ENCODE results near the gene ZNF70. TPM values are rescaled to one million over a fixed set of nuclear protein-coding genes. Genes with fewer than 3 reads are reported as not detected.
"Not testable (repeated sequence)": the region's sequence is repeated elsewhere in the genome, so short reads cannot be mapped to it uniquely, and the experiment has no call there.

ZNF70 gene
- total RNA-seq, 1 experiment from 2014 or later, result 3.3 TPM

DNA sequence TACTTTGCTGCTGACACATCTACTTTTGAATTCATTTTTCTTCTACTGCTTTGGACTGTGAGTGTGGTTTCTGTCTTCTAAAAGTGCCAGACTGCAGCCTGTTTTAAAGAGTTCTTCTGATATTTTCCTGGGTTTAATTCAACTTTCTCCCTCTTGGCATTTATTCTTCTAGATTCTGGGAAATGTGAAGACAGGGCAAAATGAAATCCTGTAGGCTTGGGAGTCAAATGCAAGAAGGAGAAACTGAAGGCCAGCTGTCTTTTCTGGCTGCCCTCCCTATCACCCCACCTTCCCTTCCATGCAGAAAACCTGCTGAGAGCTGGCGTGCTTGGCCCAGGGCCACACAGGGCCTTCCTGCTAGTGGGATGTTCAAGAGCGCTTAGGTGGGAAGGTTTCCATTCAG lies 7.6 kb downstream of the ZNF70 start (continued):
- TF ChIP-seq, protein P1, sequence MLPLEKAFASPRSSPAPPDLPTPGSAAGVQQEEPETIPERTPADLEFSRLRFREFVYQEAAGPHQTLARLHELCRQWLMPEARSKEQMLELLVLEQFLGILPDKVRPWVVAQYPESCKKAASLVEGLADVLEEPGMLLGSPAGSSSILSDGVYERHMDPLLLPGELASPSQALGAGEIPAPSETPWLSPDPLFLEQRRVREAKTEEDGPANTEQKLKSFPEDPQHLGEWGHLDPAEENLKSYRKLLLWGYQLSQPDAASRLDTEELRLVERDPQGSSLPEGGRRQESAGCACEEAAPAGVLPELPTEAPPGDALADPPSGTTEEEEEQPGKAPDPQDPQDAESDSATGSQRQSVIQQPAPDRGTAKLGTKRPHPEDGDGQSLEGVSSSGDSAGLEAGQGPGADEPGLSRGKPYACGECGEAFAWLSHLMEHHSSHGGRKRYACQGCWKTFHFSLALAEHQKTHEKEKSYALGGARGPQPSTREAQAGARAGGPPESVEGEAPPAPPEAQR (CRISPR knock-in tag; IDR thresholded peaks at IDR 0.05), result no peak
- TF ChIP-seq TEAD1 (CRISPR knock-in tag; IDR thresholded peaks at IDR 0.05), result no peak
- TF ChIP-seq, protein P2, sequence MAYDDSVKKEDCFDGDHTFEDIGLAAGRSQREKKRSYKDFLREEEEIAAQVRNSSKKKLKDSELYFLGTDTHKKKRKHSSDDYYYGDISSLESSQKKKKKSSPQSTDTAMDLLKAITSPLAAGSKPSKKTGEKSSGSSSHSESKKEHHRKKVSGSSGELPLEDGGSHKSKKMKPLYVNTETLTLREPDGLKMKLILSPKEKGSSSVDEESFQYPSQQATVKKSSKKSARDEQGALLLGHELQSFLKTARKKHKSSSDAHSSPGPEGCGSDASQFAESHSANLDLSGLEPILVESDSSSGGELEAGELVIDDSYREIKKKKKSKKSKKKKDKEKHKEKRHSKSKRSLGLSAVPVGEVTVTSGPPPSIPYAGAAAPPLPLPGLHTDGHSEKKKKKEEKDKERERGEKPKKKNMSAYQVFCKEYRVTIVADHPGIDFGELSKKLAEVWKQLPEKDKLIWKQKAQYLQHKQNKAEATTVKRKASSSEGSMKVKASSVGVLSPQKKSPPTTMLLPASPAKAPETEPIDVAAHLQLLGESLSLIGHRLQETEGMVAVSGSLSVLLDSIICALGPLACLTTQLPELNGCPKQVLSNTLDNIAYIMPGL (CRISPR knock-in tag; IDR thresholded peaks at IDR 0.05), result no peak
- TF ChIP-seq ZNF671 (CRISPR knock-in tag; IDR thresholded peaks at IDR 0.05), result no peak
- TF ChIP-seq ZNF232 (CRISPR knock-in tag; IDR thresholded peaks at IDR 0.05), result no peak

DNA sequence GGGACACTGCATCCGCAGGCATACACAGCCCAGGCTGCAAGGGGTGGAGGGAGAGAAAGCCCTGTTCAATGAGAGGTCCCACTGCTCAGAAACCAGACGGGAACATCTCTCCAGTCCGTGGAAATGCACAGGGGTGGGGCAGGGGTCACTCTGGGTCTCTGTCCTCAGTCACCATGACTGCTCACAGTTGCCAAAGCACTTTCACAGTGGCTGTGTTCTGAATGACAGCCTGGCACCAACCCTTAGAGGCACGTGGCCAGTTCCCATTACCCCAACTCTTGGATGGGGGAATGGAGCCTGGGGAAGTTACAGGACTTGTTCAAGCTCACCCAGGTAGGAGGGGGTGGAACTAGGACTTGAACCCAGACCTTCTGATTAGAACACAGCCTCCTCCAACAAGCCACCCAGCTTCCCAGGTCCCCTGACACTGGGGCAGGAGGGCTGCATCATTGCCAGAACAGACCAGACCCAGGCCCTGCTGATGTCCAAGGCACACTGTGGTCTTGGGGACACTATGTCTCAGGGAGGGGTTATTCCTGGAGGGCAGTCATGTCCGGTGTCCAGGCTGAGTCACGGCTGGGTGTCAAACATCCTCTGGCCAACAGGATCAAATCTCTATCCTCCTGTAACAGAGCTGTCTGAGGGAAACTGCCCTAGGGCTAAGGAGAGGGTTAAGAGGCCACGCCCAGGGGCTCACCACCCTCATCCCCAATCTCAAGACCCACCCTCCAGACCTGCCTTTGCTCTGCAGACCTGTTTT lies 8.2 kb downstream of the ZNF70 start:
- H3K9me3 Mint-ChIP-seq, result no peaks in the 10 kb centered on the region
- H3K27me3 Mint-ChIP-seq (ENCODE audit: low read depth), result no peaks in the 10 kb centered on the region
- TF ChIP-seq, protein P3, sequence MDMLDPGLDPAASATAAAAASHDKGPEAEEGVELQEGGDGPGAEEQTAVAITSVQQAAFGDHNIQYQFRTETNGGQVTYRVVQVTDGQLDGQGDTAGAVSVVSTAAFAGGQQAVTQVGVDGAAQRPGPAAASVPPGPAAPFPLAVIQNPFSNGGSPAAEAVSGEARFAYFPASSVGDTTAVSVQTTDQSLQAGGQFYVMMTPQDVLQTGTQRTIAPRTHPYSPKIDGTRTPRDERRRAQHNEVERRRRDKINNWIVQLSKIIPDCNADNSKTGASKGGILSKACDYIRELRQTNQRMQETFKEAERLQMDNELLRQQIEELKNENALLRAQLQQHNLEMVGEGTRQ (CRISPR knock-in tag; IDR thresholded peaks at IDR 0.05), result no peak
- TF ChIP-seq NR1H2 (CRISPR knock-in tag; IDR thresholded peaks at IDR 0.05), result no peak
- TF ChIP-seq ETV6 (CRISPR knock-in tag; IDR thresholded peaks at IDR 0.05), result no peak
- TF ChIP-seq FOXP1 (CRISPR knock-in tag; IDR thresholded peaks at IDR 0.05; ENCODE audit: borderline replicate concordance), result no peak
- ChIA-PET POLR2A (no interaction called here), CTCF (no interaction called here)
- ATAC-seq (no peak), DNase-seq (ENCODE audit: low spot score) (no peak)
- peaks cover 19% of the 10 kb centered on the region for H3K36me3 Mint-ChIP-seq
- no peak overlapping the region for H3K4me3 Mint-ChIP-seq
- H3K4me1 Mint-ChIP-seq, result no peaks in the 10 kb centered on the region; the same call in 1 of the 2 replicates
- H3K27ac Mint-ChIP-seq, result no peak overlapping the region

DNA sequence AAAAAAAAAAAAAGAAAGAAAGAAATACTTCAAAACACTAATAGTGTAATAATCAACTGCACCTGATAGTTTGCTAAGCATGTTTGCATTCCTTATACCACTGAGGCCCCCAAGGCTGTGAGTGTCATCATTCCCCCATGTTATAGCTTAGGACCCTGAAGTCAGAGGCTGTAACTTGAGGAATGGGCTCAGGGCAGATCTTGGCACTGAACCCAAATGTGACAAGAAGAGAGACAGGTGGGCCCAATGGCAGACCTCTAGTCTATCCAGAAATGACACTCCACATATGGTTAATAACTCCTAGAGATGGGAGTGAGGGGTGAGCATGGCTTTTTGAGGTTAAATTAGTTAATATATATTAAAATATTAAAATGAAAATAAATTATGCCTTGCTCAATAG lies 13.2 kb downstream of the ZNF70 start:
- ChIA-PET CTCF (interaction anchor here (0.8 to 1.6 kb wide), 4 partner anchors 29 to 112 kb away, joined by 3 to 9 read pairs (median 6); no protein-coding TSS in a partner anchor), POLR2A (interaction anchor here (0.7 kb wide), 1 partner anchor 121 kb away, joined by 4 read pairs; no protein-coding TSS in a partner anchor)
- Mint-ChIP-seq H3K4me3 (no peak overlapping the region), H3K9me3 (no peaks in the 10 kb centered on the region), H3K4me1 (peaks cover 6% of the 10 kb centered on the region), H3K36me3 (no peaks in the 10 kb centered on the region), H3K27ac (no peak overlapping the region), H3K27me3 (ENCODE audit: low read depth) (no peaks in the 10 kb centered on the region)
- no peak for ATAC-seq
- TF ChIP-seq ZNF317 (CRISPR knock-in tag; IDR thresholded peaks at IDR 0.05; ENCODE audit: borderline replicate concordance, low read depth) (no peak), GABPB1 (CRISPR knock-in tag; IDR thresholded peaks at IDR 0.05) (no peak), FOXP1 (CRISPR knock-in tag; IDR thresholded peaks at IDR 0.05; ENCODE audit: borderline replicate concordance) (no peak), TCF7 (CRISPR knock-in tag; IDR thresholded peaks at IDR 0.05; ENCODE audit: low read depth) (no peak)
- TF ChIP-seq, protein P4, sequence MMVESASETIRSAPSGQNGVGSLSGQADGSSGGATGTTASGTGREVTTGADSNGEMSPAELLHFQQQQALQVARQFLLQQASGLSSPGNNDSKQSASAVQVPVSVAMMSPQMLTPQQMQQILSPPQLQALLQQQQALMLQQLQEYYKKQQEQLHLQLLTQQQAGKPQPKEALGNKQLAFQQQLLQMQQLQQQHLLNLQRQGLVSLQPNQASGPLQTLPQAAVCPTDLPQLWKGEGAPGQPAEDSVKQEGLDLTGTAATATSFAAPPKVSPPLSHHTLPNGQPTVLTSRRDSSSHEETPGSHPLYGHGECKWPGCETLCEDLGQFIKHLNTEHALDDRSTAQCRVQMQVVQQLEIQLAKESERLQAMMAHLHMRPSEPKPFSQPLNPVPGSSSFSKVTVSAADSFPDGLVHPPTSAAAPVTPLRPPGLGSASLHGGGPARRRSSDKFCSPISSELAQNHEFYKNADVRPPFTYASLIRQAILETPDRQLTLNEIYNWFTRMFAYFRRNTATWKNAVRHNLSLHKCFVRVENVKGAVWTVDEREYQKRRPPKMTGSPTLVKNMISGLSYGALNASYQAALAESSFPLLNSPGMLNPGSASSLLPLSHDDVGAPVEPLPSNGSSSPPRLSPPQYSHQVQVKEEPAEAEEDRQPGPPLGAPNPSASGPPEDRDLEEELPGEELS (CRISPR knock-in tag; IDR thresholded peaks at IDR 0.05), result no peak
- TF ChIP-seq, protein P5, sequence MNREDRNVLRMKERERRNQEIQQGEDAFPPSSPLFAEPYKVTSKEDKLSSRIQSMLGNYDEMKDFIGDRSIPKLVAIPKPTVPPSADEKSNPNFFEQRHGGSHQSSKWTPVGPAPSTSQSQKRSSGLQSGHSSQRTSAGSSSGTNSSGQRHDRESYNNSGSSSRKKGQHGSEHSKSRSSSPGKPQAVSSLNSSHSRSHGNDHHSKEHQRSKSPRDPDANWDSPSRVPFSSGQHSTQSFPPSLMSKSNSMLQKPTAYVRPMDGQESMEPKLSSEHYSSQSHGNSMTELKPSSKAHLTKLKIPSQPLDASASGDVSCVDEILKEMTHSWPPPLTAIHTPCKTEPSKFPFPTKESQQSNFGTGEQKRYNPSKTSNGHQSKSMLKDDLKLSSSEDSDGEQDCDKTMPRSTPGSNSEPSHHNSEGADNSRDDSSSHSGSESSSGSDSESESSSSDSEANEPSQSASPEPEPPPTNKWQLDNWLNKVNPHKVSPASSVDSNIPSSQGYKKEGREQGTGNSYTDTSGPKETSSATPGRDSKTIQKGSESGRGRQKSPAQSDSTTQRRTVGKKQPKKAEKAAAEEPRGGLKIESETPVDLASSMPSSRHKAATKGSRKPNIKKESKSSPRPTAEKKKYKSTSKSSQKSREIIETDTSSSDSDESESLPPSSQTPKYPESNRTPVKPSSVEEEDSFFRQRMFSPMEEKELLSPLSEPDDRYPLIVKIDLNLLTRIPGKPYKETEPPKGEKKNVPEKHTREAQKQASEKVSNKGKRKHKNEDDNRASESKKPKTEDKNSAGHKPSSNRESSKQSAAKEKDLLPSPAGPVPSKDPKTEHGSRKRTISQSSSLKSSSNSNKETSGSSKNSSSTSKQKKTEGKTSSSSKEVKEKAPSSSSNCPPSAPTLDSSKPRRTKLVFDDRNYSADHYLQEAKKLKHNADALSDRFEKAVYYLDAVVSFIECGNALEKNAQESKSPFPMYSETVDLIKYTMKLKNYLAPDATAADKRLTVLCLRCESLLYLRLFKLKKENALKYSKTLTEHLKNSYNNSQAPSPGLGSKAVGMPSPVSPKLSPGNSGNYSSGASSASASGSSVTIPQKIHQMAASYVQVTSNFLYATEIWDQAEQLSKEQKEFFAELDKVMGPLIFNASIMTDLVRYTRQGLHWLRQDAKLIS (CRISPR knock-in tag; IDR thresholded peaks at IDR 0.05; ENCODE audit: borderline replicate concordance), result no peak
- TF ChIP-seq, protein P6, sequence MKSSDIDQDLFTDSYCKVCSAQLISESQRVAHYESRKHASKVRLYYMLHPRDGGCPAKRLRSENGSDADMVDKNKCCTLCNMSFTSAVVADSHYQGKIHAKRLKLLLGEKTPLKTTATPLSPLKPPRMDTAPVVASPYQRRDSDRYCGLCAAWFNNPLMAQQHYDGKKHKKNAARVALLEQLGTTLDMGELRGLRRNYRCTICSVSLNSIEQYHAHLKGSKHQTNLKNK (CRISPR knock-in tag; IDR thresholded peaks at IDR 0.05), result no peak
- no peak for DNase-seq (ENCODE audit: low spot score)

DNA sequence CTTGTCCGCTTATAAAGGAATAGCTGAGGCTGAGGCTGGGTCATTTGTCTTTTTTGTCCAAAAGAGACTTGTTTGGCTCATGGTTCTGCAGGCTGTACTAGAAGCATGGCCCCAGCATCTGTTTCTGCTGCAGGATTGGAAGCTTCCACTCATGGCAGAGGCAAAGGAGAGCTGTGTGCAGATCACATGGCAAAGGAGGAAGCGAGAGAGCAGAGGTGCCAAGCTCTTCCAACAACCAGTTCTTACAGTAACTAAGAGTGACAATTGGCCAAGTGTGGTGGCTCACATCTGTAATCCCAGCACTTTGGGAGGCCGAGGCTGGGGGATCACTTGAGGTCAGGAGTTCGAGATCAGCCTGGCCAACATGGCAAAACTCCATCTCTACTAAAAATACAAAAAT lies 22.8 kb downstream of the ZNF70 start:
- DNase-seq (ENCODE audit: low spot score); CTCF ChIA-PET; H3K4me3 Mint-ChIP-seq; H3K27ac Mint-ChIP-seq; H3K9me3 Mint-ChIP-seq; ATAC-seq; H3K36me3 Mint-ChIP-seq; POLR2A ChIA-PET; H3K27me3 Mint-ChIP-seq (ENCODE audit: low read depth); H3K4me1 Mint-ChIP-seq: not testable (repeated sequence)
